Lower lobe of right lung (tissue), 2 donors: Measurements from ENCODE around the gene MYRIP. TPM values are rescaled to one million over a fixed set of nuclear protein-coding genes. Genes with fewer than 3 reads are reported as not detected.

Experiments used
- ATAC-seq, 2 donors: fragments of 200-7000 bp; cut with Tn5 transposase; one replicate each; pipeline ENCODE4 v1.9.1; 2020 to 2022; ENCODE audit warnings: mild to moderate bottlenecking in 2 of 2, moderate library complexity in 2 of 2
- DNase-seq: peaks from one replicate; pipeline ENCODE4 v3.0.0-alpha.2; 2020
- H3K27ac ChIP-seq: fragments of 200-600 bp; one replicate; pipeline ENCODE4 v1.8.0; 2022
- H3K27me3 ChIP-seq: fragments of 200-600 bp; one replicate; pipeline ENCODE4 v1.8.0; 2022; ENCODE audit warnings: low read depth
- H3K36me3 ChIP-seq: fragments of 200-600 bp; one replicate; pipeline ENCODE4 v1.8.0; 2022; ENCODE audit warnings: mild to moderate bottlenecking
- H3K4me1 ChIP-seq: fragments of 200-600 bp; one replicate; pipeline ENCODE4 v1.8.0; 2022
- H3K4me3 ChIP-seq: fragments of 200-600 bp; one replicate; pipeline ENCODE4 v1.8.0; 2022; ENCODE audit warnings: mild to moderate bottlenecking
- H3K9me3 ChIP-seq: fragments of 200-600 bp; one replicate; pipeline ENCODE4 v1.8.0; 2022
- intact Hi-C: fragments of 100-400 bp; cut with DNase I; formaldehyde crosslinking; loops from one replicate; pipeline ENCODE4 v1.11.0; 2022
- total RNA-seq: library from RNA; stranded (reverse); fragmentation: NEBNext Ultra II Directional; extraction: Animal tissue kit (Norgen Biotek cat#: 25700); gene quantifications from one replicate; pipeline ENCODE4 v1.2.1, GENCODE V29; 2021
- TF ChIP-seq, protein P1 (sequence below): fragments of 200-600 bp; IDR thresholded peaks from one replicate; pipeline ENCODE4 v1.8.0; 2022; ENCODE audit warnings: antibody characterized with exemption, mild to moderate bottlenecking
- donor health status: DM: no; HTN: yes; CAD: no; lungs with severe emphysema.

The MYRIP gene
- total RNA-seq, 1 donor from 2014 or later = 1.8 TPM

DNA sequence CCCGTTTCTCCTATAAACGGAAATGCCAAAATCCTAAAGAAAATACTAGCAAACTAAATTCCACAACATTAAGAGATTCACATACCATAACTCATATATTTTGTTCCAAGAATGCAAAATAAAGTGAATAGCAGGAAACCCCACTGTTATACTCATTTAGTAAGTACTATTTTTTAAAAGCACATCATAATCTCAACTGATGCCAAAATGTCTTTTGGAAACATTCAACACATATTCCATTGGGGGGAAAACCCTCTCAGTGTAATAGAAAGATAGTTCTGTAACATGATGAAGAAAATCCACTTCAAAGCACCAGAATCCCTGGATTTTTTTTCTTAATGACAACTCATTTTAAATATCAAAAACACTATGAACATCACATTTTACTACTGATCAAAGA lies 407.1 kb downstream of the MYRIP start:
- Histone ChIP-seq H3K36me3 (no peaks in the 10 kb centered on the region), H3K27me3 (no peaks in the 10 kb centered on the region), H3K4me1 (no peaks in the 10 kb centered on the region), H3K4me3 (no peak overlapping the region), H3K27ac (no peak overlapping the region), H3K9me3 (no peaks in the 10 kb centered on the region)
- no peak for ATAC-seq
- intact Hi-C loops = no loop called here
- DNase-seq = no peak
- TF ChIP-seq, protein P1, sequence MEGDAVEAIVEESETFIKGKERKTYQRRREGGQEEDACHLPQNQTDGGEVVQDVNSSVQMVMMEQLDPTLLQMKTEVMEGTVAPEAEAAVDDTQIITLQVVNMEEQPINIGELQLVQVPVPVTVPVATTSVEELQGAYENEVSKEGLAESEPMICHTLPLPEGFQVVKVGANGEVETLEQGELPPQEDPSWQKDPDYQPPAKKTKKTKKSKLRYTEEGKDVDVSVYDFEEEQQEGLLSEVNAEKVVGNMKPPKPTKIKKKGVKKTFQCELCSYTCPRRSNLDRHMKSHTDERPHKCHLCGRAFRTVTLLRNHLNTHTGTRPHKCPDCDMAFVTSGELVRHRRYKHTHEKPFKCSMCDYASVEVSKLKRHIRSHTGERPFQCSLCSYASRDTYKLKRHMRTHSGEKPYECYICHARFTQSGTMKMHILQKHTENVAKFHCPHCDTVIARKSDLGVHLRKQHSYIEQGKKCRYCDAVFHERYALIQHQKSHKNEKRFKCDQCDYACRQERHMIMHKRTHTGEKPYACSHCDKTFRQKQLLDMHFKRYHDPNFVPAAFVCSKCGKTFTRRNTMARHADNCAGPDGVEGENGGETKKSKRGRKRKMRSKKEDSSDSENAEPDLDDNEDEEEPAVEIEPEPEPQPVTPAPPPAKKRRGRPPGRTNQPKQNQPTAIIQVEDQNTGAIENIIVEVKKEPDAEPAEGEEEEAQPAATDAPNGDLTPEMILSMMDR = no peak

DNA sequence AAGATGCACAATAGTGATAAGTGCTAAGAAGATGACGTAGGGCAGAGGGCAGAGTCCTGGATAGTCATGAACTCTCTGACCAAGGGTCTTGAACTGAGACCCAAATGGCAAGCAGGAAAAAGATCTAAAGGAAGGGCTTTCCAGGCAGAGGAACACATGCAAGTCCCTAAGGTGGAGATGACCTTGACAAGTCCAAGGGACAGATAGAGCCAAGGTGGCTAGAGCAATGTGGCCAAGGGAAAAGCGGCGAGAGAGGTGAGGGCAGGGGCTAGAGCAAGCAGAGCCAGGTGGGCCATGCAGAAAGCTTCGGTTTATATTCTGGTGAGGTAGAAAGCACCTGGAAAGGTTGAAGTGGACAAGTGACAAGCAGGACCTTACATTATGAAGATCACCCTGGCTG lies 414.4 kb downstream of the MYRIP start:
- Histone ChIP-seq H3K27me3 (no peaks in the 10 kb centered on the region), H3K9me3 (no peaks in the 10 kb centered on the region), H3K4me3 (no peak overlapping the region), H3K4me1 (no peaks in the 10 kb centered on the region), H3K27ac (no peak overlapping the region), H3K36me3 (no peaks in the 10 kb centered on the region)
- DNase-seq (no peak), ATAC-seq (no peak)
- intact Hi-C loops = no loop called here
- TF ChIP-seq, protein P1 = no peak

DNA sequence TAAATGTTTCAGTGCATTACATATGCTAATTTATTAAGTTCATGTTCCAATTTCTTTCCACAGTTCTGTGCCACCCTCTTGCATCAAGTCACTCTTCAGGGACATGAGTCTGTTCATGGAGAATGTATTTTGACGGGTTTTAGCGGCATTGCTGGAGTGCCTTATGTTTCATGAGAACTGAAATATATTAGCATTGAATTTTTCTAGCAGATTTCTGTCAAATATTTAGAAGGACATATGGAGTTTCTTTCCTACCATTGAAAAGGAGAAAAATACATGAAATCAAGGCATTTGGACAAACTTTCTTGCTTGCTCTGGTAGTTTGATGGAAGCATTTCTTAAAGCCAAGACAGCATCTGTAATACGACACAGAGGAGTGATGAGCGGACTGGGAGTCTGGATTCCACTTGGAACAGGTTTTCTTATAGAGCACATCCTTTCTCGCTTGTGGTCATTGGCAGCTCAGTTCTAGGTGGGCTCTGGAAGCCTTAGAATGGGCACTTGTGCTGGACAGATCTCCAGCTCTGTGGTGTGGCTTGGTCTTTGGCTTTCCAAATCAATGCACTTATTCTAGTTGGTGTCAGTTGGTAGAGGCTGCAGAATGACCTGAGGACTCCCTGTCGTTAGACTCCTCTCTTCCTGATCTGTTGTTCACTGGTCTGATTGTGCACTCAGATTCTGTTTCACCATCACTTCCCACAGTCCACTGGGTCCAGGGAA lies 415.5 kb downstream of the MYRIP start:
- ATAC-seq (no peak), DNase-seq (no peak)
- no peaks in the 10 kb centered on the region for H3K4me1 ChIP-seq
- H3K36me3 ChIP-seq = no peaks in the 10 kb centered on the region
- no peaks in the 10 kb centered on the region for H3K27me3 ChIP-seq
- no peak overlapping the region for H3K4me3 ChIP-seq
- no peaks in the 10 kb centered on the region for H3K9me3 ChIP-seq
- intact Hi-C loops = no loop called here
- TF ChIP-seq, protein P1 = no peak
- no peak overlapping the region for H3K27ac ChIP-seq

DNA sequence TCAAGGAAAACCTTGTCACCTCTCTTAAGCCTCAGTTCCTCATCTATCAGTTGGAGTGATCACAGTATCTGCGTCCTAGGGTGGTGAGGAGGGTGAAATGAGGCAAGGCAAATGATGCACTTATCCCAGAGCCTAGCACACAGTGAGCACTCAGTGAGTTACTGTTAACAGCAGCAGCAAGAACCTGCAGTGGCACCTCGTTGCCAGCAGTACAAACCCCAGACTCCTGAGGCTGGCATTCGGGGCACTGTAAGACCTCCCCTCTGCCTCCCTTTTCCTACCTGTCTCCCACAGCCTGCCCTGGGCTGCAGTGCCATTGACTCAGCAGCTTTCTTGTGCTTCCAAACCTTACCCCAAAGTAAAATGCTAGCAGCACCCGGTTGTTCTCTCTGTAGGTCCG lies 417.2 kb downstream of the MYRIP start:
- H3K4me1 ChIP-seq = no peaks in the 10 kb centered on the region
- intact Hi-C loops = no loop called here
- H3K4me3 ChIP-seq = no peak overlapping the region
- no peak for DNase-seq
- H3K27me3 ChIP-seq = no peaks in the 10 kb centered on the region
- no peak for ATAC-seq
- no peak overlapping the region for H3K27ac ChIP-seq
- H3K36me3 ChIP-seq = no peaks in the 10 kb centered on the region
- no peaks in the 10 kb centered on the region for H3K9me3 ChIP-seq
- TF ChIP-seq, protein P1 = no peak

DNA sequence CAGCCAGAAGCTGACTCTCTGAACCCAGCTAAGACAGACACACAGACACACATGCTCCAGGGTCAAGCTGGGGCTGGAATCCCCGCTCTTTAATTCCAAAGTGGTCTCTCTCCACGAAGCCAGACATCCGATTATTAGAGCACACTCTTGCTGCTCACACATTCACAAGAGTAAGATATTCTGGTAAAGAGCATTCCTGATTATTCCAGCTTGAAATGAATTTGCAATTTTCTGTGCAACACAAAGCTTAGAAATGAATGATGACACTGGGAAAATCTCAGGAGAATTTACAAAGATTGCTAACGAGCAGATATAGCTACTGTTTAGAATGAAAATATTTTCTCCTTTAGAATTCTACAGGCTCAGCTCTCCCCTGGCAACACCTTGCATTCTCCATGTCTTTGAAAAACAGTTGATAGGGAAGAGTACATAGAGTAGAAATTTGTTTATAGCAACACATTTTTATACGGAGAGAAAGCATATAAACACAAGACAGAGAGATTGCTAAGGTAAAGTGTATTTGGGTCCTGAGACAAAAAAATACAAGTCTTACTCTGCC lies 419.5 kb downstream of the MYRIP start:
- Histone ChIP-seq H3K4me3 (no peak overlapping the region), H3K4me1 (no peaks in the 10 kb centered on the region), H3K27ac (no peak overlapping the region), H3K9me3 (no peaks in the 10 kb centered on the region), H3K27me3 (no peaks in the 10 kb centered on the region), H3K36me3 (no peaks in the 10 kb centered on the region)
- intact Hi-C loops = no loop called here
- TF ChIP-seq, protein P1 = no peak
- ATAC-seq (no peak), DNase-seq (no peak)
